Liver (tissue), 3 donors: ENCODE results near the gene PEX5.

Source experiments
- ATF3 ChIP-seq: IDR thresholded peaks from 2 replicates; pipeline ENCODE4 v1.6.1; 2016; ENCODE audit warnings: antibody characterized with exemption
- EGR1 ChIP-seq, 2 donors: IDR thresholded peaks; 2 replicates each; pipeline ENCODE4 v1.6.1; 2016 to 2018; ENCODE audit warnings: antibody characterized with exemption in 2 of 2, low read depth in 2 of 2
- FOXA2 ChIP-seq: IDR thresholded peaks from 2 replicates; pipeline ENCODE4 v1.6.1; 2016; ENCODE audit warnings: antibody characterized with exemption
- GABPA ChIP-seq, 2 donors: IDR thresholded peaks in 1 of 2; conservative IDR thresholded peaks in 1 of 2; 2 replicates each; pipeline ENCODE4 v1.6.1; 2016; ENCODE audit warnings: antibody characterized with exemption in 2 of 2, mild to moderate bottlenecking in 1 of 2, moderate library complexity in 1 of 2
- MAX ChIP-seq: IDR thresholded peaks from 2 replicates; pipeline ENCODE4 v1.6.1; 2016; ENCODE audit warnings: antibody characterized with exemption
- RAD21 ChIP-seq, 2 donors: IDR thresholded peaks; 2 replicates each; pipeline ENCODE4 v1.6.1; 2016; ENCODE audit warnings: antibody characterized with exemption in 2 of 2, mild to moderate bottlenecking in 2 of 2
- TAF1 ChIP-seq: conservative IDR thresholded peaks from 2 replicates; pipeline ENCODE4 v1.6.1; 2016; ENCODE audit warnings: antibody characterized with exemption, mild to moderate bottlenecking
- TF ChIP-seq, protein P1 (sequence below): fragments of 150-350 bp; IDR thresholded peaks from 2 replicates; pipeline ENCODE4 v1.5.1; 2017; ENCODE audit warnings: improper control_type of control experiment, low read depth, low read length; ENCODE audit not compliant: missing input control
- TF ChIP-seq, protein P2 (sequence below): IDR thresholded peaks from 2 replicates; pipeline ENCODE4 v1.6.1; 2016; ENCODE audit warnings: antibody characterized with exemption
- donor health status: healthy.
- donor health status: healthy.

DNA sequence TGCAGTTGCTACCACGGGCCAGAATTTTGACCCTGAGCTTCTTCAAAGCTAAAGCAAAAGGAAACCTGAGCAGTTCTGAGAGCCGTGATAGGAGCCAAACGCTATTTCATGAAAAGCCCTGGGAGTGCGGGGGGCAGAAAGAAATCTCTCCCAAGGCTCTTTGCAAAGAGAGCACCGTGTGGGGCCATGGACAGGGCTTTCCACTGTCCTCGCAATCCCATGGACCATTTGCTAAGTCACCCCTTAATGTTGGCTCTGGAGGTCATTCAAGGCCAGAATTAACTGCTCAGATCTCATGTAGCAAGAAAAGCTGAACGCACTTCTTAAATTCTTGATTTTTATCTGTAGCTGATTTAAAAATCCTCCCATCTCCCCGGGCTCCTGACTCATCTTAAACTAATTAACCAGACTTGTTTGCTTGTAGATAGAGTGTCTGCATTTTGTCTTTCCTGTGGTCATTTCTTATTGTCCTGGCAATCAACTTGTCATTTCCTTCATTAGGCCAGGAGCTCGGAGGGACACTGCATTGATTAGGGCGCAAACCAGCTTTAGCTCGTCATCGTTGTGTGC, 34.5 kb upstream of the PEX5 start:
- TF ChIP-seq ATF3 (no peak), GABPA (IDR thresholded peaks at IDR 0.05 in 1 of 2, conservative IDR thresholded peaks at IDR 0.05 in 1 of 2) (no peak), RAD21 (IDR thresholded peaks at IDR 0.05) (no peak), MAX (no peak), TAF1 (no peak), EGR1 (IDR thresholded peaks at IDR 0.05; ENCODE audit: low read depth in 2 of 2) (no peak), FOXA2 (no peak)
- TF ChIP-seq, protein P1, sequence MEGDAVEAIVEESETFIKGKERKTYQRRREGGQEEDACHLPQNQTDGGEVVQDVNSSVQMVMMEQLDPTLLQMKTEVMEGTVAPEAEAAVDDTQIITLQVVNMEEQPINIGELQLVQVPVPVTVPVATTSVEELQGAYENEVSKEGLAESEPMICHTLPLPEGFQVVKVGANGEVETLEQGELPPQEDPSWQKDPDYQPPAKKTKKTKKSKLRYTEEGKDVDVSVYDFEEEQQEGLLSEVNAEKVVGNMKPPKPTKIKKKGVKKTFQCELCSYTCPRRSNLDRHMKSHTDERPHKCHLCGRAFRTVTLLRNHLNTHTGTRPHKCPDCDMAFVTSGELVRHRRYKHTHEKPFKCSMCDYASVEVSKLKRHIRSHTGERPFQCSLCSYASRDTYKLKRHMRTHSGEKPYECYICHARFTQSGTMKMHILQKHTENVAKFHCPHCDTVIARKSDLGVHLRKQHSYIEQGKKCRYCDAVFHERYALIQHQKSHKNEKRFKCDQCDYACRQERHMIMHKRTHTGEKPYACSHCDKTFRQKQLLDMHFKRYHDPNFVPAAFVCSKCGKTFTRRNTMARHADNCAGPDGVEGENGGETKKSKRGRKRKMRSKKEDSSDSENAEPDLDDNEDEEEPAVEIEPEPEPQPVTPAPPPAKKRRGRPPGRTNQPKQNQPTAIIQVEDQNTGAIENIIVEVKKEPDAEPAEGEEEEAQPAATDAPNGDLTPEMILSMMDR: no peak
- TF ChIP-seq, protein P2, sequence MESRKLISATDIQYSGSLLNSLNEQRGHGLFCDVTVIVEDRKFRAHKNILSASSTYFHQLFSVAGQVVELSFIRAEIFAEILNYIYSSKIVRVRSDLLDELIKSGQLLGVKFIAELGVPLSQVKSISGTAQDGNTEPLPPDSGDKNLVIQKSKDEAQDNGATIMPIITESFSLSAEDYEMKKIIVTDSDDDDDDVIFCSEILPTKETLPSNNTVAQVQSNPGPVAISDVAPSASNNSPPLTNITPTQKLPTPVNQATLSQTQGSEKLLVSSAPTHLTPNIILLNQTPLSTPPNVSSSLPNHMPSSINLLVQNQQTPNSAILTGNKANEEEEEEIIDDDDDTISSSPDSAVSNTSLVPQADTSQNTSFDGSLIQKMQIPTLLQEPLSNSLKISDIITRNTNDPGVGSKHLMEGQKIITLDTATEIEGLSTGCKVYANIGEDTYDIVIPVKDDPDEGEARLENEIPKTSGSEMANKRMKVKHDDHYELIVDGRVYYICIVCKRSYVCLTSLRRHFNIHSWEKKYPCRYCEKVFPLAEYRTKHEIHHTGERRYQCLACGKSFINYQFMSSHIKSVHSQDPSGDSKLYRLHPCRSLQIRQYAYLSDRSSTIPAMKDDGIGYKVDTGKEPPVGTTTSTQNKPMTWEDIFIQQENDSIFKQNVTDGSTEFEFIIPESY: no peak
